ENCODE data around the gene CDR2. TPM values are rescaled to one million over a fixed set of nuclear protein-coding genes. Genes with fewer than 3 reads are reported as not detected.
A peak's percentile ranks its signal among the peaks of the same experiment; 100 is the strongest.

CDR2 gene
- total and polyA plus RNA-seq, 9 of the 15 experiments (the other 6 are each of a cell fraction or from before 2014, with no cell fraction given) = 4.6 to 30.3 (median 19.9) TPM

GRCh38 chr16:22326369-22326652 is 48.1 kb downstream of the CDR2 start (continued):
- TF ChIP-seq HLTF (IDR thresholded peaks at IDR 0.05) = no peak
- no peak for TF ChIP-seq TEAD4 (IDR thresholded peaks at IDR 0.05; ENCODE audit: low read length)
- TF ChIP-seq TEAD4 (CRISPR knock-in tag; IDR thresholded peaks at IDR 0.05; ENCODE audit: borderline replicate concordance) = no peak
- TF ChIP-seq RFX1 (IDR thresholded peaks at IDR 0.05) = no peak
- no peak for TF ChIP-seq TCFL5 (CRISPR knock-in tag; conservative IDR thresholded peaks at IDR 0.05)

GRCh38 chr16:22325598-22326368 is 48.6 kb downstream of the CDR2 start:
- H3K4me3 ChIP-seq = no peak overlapping the region
- 97% methylated on average over 28 of the region's 46 CpGs for WGBS (ENCODE audit: insufficient coverage, low coverage, missing lambda C conversion rate)

More at GRCh38 chr16:22325598-22326368, 48.6 kb downstream of the CDR2 start:
- no peak for TF ChIP-seq ZNF766 (CRISPR knock-in tag; conservative IDR thresholded peaks at IDR 0.05)
- TF ChIP-seq ZNF174 (CRISPR knock-in tag; IDR thresholded peaks at IDR 0.05) = no peak
- TF ChIP-seq MAFF (IDR thresholded peaks at IDR 0.05; ENCODE audit: low read length) = no peak
- no peak for TF ChIP-seq KDM4B (IDR thresholded peaks at IDR 0.05; ENCODE audit: borderline replicate concordance in 2 of 2, low read depth in 1 of 2)
- TF ChIP-seq RBFOX2 (IDR thresholded peaks at IDR 0.05; ENCODE audit: low read depth, low read length) = peak; percentile 30; the same call in 1 of the 2 replicates
- peak; percentile 71 for TF ChIP-seq POLR2G (IDR thresholded peaks at IDR 0.05; ENCODE audit: low read depth, low read length)
- no peak for TF ChIP-seq ZNF384 (IDR thresholded peaks at IDR 0.05; ENCODE audit: low read depth, low read length)
- TF ChIP-seq ATF4 (CRISPR knock-in tag; IDR thresholded peaks at IDR 0.05) = no peak
- no peak for TF ChIP-seq NR2C1 (IDR thresholded peaks at IDR 0.05)
- no peak for TF ChIP-seq NR2C1 (tag; IDR thresholded peaks at IDR 0.05)
- TF ChIP-seq RBM22 (IDR thresholded peaks at IDR 0.05; ENCODE audit: low read depth, low read length, poor library complexity, severe bottlenecking) = peak; percentile 77
- TF ChIP-seq PRPF4 (IDR thresholded peaks at IDR 0.05; ENCODE audit: insufficient read depth, low read depth, low read length, poor library complexity, severe bottlenecking) = no peak
- CTCF ChIA-PET (ENCODE audit: low intra/inter-chr PET ratio) = no interaction called here
- FAIRE-seq = no peak
- H3K9ac ChIP-seq (ENCODE audit: insufficient read depth in 1 of 2, low read depth in 2 of 2, low read length in 2 of 2) = no peak overlapping the region
- POLR2A ChIA-PET = interaction anchor here (0.6 to 1.8 kb wide), 2 partner anchors 8 to 1297 kb away, joined by 4 to 5 read pairs; no protein-coding TSS in a partner anchor
- no peak for DNase-seq (ENCODE audit: extremely low read depth in 1 of 4, low spot score in 3 of 4)
- no peak overlapping the region for H2AFZ ChIP-seq (ENCODE audit: low read depth, low read length)
- peaks cover 22% of the 10 kb centered on the region for H4K20me1 ChIP-seq (replicated peaks; ENCODE audit: control insufficient read depth, insufficient read depth, low read length)
- no peak for ATAC-seq
- H3K9me1 ChIP-seq (ENCODE audit: control insufficient read depth, insufficient read depth, low read length) = no peaks in the 10 kb centered on the region
- H3K27me3 ChIP-seq (ENCODE audit: control insufficient read depth in 2 of 2, insufficient read depth in 2 of 2, low read length in 2 of 2) = no peaks in the 10 kb centered on the region
- H3K27ac ChIP-seq (ENCODE audit: extremely low read depth, low read depth, low read length) = no peak overlapping the region
- BruUV-seq (replicated peaks) = no TSS peak
- in situ Hi-C loops (cut with MboI) (no loop called here), intact Hi-C loops (cut with micrococcal nuclease) (loop anchor here (10.0 kb wide), 1 partner anchor 1141 kb away; no protein-coding TSS in a partner anchor)
- H3K4me1 ChIP-seq (replicated peaks in 1 of 2; ENCODE audit: control insufficient read depth in 2 of 2, insufficient read depth in 2 of 2, low read length in 2 of 2) = peaks cover 0 to 4% of the 10 kb centered on the region in 2 experiments; a peak in 2 of 5 replicates
- H3K9me3 ChIP-seq (replicated peaks; ENCODE audit: control insufficient read depth, insufficient read depth, low read depth, low read length) = no peaks in the 10 kb centered on the region
- peaks cover 18% of the 10 kb centered on the region for H3K79me2 ChIP-seq (ENCODE audit: control insufficient read depth, insufficient read depth, low read length)
- H3K4me2 ChIP-seq (ENCODE audit: insufficient read depth, low read length) = no peak overlapping the region
- peaks cover 100% of the 10 kb centered on the region for H3K36me3 ChIP-seq (ENCODE audit: control insufficient read depth, insufficient read depth, low read length)
